Measurements from ENCODE around the gene KLHL35.
"Not testable (repeated sequence)": the region's sequence is repeated elsewhere in the genome, so short reads cannot be mapped to it uniquely, and the experiment has no call there.

DNA sequence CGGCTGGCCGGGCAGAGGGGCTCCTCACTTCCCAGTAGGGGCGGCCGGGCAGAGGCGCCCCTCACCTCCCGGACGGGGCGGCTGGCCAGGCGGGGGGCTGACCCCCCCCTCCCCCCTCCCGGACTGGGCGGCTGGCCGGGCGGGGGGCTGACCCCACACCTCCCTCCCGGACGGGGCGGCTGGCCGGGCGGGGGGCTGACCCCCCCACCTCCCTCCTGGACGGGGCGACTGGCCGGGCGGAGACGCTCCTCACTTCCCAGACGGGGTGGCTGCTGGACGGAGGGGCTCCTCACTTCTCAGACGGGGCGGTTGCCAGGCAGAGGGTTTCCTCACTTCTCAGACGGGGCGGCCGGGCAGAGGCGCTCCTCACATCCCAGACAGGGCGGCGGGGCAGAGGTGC is 23.0 kb downstream of the KLHL35 start:
- TF ChIP-seq, protein P1, sequence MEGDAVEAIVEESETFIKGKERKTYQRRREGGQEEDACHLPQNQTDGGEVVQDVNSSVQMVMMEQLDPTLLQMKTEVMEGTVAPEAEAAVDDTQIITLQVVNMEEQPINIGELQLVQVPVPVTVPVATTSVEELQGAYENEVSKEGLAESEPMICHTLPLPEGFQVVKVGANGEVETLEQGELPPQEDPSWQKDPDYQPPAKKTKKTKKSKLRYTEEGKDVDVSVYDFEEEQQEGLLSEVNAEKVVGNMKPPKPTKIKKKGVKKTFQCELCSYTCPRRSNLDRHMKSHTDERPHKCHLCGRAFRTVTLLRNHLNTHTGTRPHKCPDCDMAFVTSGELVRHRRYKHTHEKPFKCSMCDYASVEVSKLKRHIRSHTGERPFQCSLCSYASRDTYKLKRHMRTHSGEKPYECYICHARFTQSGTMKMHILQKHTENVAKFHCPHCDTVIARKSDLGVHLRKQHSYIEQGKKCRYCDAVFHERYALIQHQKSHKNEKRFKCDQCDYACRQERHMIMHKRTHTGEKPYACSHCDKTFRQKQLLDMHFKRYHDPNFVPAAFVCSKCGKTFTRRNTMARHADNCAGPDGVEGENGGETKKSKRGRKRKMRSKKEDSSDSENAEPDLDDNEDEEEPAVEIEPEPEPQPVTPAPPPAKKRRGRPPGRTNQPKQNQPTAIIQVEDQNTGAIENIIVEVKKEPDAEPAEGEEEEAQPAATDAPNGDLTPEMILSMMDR (IDR thresholded peaks at IDR 0.05; ENCODE audit: low read depth, low read length), result not testable (repeated sequence)
- TF ChIP-seq, protein P2, sequence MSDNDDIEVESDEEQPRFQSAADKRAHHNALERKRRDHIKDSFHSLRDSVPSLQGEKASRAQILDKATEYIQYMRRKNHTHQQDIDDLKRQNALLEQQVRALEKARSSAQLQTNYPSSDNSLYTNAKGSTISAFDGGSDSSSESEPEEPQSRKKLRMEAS (IDR thresholded peaks at IDR 0.05; ENCODE audit: low read depth, low read length), result not testable (repeated sequence)
- TF ChIP-seq POLR2A (IDR thresholded peaks at IDR 0.05; ENCODE audit: extremely low read depth, insufficient read length), result not testable (repeated sequence)
